Measurements from ENCODE around the gene CIPC. TPM values are rescaled to one million over a fixed set of nuclear protein-coding genes. Genes with fewer than 3 reads are reported as not detected.

Gene CIPC
- polyA plus RNA-seq, 1 experiment, result 15.5 TPM

GRCh38 chr14:77141214-77142004 is 43.4 kb downstream of the CIPC start, which contains the start of gene ZDHHC22:
ZDHHC22 (minus strand) TSS chr14:77141791; CDS start chr14:77139738, 2,053 bp downstream.
- POLR2A ChIA-PET, result no interaction called here
- CTCF ChIA-PET, result interaction anchor here (0.8 to 3.1 kb wide), 5 partner anchors 8 to 268 kb away, joined by 3 to 13 read pairs (median 4); no protein-coding TSS in a partner anchor
- TF ChIP-seq, protein P1, sequence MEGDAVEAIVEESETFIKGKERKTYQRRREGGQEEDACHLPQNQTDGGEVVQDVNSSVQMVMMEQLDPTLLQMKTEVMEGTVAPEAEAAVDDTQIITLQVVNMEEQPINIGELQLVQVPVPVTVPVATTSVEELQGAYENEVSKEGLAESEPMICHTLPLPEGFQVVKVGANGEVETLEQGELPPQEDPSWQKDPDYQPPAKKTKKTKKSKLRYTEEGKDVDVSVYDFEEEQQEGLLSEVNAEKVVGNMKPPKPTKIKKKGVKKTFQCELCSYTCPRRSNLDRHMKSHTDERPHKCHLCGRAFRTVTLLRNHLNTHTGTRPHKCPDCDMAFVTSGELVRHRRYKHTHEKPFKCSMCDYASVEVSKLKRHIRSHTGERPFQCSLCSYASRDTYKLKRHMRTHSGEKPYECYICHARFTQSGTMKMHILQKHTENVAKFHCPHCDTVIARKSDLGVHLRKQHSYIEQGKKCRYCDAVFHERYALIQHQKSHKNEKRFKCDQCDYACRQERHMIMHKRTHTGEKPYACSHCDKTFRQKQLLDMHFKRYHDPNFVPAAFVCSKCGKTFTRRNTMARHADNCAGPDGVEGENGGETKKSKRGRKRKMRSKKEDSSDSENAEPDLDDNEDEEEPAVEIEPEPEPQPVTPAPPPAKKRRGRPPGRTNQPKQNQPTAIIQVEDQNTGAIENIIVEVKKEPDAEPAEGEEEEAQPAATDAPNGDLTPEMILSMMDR (IDR thresholded peaks at IDR 0.05; ENCODE audit: insufficient read depth, low read depth, low read length), result 0 out of 2 replicates have a peak, but pooled peaks have one; percentile 23
- no peak for DNase-seq (ENCODE audit: low read depth)
- peaks cover 48% of the 10 kb centered on the region for H3K27me3 ChIP-seq (ENCODE audit: control insufficient read depth, insufficient read depth, low read length)
- peak within 1 kb of the TSS; percentile 22 for H3K4me3 ChIP-seq (ENCODE audit: low read depth, low read length)
- H3K36me3 ChIP-seq (ENCODE audit: control insufficient read depth, insufficient read depth, low read length), result no peaks in the 10 kb centered on the region

GRCh38 chr14:77142005-77142800 is 44.1 kb downstream of the CIPC start:
- Histone ChIP-seq H3K4me3 (ENCODE audit: low read depth, low read length) (no peak overlapping the region), H3K27me3 (ENCODE audit: control insufficient read depth, insufficient read depth, low read length) (peaks cover 51% of the 10 kb centered on the region), H3K36me3 (ENCODE audit: control insufficient read depth, insufficient read depth, low read length) (no peaks in the 10 kb centered on the region)
- ChIA-PET POLR2A (no interaction called here), CTCF (interaction anchor here (0.8 to 3.1 kb wide), 6 partner anchors 7 to 269 kb away, joined by 3 to 13 read pairs (median 4); no protein-coding TSS in a partner anchor)
- no peak for DNase-seq (ENCODE audit: low read depth)
- TF ChIP-seq, protein P1 (IDR thresholded peaks at IDR 0.05; ENCODE audit: insufficient read depth, low read depth, low read length), result no peak

GRCh38 chr14:77143071-77143470 is 45.0 kb downstream of the CIPC start:
- ChIA-PET CTCF (interaction anchor here (1.1 to 3.1 kb wide), 3 partner anchors 9 to 158 kb away, joined by 5 to 13 read pairs (median 6); no protein-coding TSS in a partner anchor), POLR2A (no interaction called here)
- Histone ChIP-seq H3K36me3 (ENCODE audit: control insufficient read depth, insufficient read depth, low read length) (no peaks in the 10 kb centered on the region), H3K27me3 (ENCODE audit: control insufficient read depth, insufficient read depth, low read length) (peaks cover 50% of the 10 kb centered on the region), H3K4me3 (ENCODE audit: low read depth, low read length) (no peak overlapping the region)
- DNase-seq (ENCODE audit: low read depth), result no peak
- TF ChIP-seq, protein P1 (IDR thresholded peaks at IDR 0.05; ENCODE audit: insufficient read depth, low read depth, low read length), result no peak

DNA sequence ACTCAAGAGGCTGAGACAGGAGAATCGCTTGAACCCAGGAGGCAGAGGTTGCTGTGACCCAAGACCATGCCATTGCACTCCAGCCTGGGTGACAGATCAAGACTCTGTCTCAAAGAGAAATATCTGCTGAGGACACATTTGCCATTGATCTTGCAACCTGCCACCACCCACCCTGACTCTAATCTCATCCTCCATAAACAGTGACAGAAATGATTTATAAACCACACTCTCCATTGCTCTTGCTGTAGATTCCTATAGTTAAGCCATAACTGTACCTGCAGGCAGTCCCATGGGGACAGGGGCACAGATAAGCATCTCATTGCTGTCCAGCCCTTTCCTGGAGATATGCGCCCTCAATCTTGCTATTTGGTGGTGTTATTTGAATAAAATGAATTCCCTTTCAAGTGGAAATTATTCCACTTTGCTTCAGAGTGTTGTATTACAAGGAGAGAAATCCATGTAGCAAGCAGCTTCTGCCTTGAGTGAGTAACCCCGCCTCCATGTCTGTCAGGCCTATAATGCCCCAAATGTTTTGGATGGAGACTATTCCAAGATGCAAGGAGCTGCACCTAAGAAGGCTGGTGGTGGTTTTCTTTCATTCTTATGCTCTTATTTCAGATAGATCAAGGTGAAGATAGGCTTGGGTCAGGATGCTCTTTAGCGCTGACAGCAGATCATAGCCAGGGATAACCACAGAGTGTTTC is 46.5 kb downstream of the CIPC start:
- H3K4me3 ChIP-seq (ENCODE audit: low read depth, low read length), result no peak overlapping the region
- no peaks in the 10 kb centered on the region for H3K36me3 ChIP-seq (ENCODE audit: control insufficient read depth, insufficient read depth, low read length)
- POLR2A ChIA-PET, result no interaction called here
- DNase-seq (ENCODE audit: low read depth), result no peak
- H3K27me3 ChIP-seq (ENCODE audit: control insufficient read depth, insufficient read depth, low read length), result peaks cover 46% of the 10 kb centered on the region
- CTCF ChIA-PET, result interaction anchor here (1.6 to 2.7 kb wide), 2 partner anchors 20 to 156 kb away, joined by 4 to 6 read pairs; no protein-coding TSS in a partner anchor
- TF ChIP-seq, protein P1 (IDR thresholded peaks at IDR 0.05; ENCODE audit: insufficient read depth, low read depth, low read length), result no peak

Measured in BJ (cell line).